HG02588 (cell line): ENCODE measurements around the gene INTS3.

Source experiments
- ATAC-seq: cut with Tn5 transposase; IDR thresholded peaks from one replicate; pipeline ENCODE4 v1.9.1; 2021; ENCODE audit warnings: mild to moderate bottlenecking, moderate library complexity; ENCODE audit not compliant: unreplicated experiment

INTS3 gene, protein sequence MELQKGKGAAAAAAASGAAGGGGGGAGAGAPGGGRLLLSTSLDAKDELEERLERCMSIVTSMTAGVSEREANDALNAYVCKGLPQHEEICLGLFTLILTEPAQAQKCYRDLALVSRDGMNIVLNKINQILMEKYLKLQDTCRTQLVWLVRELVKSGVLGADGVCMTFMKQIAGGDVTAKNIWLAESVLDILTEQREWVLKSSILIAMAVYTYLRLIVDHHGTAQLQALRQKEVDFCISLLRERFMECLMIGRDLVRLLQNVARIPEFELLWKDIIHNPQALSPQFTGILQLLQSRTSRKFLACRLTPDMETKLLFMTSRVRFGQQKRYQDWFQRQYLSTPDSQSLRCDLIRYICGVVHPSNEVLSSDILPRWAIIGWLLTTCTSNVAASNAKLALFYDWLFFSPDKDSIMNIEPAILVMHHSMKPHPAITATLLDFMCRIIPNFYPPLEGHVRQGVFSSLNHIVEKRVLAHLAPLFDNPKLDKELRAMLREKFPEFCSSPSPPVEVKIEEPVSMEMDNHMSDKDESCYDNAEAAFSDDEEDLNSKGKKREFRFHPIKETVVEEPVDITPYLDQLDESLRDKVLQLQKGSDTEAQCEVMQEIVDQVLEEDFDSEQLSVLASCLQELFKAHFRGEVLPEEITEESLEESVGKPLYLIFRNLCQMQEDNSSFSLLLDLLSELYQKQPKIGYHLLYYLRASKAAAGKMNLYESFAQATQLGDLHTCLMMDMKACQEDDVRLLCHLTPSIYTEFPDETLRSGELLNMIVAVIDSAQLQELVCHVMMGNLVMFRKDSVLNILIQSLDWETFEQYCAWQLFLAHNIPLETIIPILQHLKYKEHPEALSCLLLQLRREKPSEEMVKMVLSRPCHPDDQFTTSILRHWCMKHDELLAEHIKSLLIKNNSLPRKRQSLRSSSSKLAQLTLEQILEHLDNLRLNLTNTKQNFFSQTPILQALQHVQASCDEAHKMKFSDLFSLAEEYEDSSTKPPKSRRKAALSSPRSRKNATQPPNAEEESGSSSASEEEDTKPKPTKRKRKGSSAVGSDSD

GRCh38 chr1:153727463-153728304 lies at the start of gene INTS3:
Gene INTS3 (plus strand): TSS chr1:153728050. CDS start chr1:153728635, 585 bp downstream.
- peak; percentile 94 for ATAC-seq

DNA sequence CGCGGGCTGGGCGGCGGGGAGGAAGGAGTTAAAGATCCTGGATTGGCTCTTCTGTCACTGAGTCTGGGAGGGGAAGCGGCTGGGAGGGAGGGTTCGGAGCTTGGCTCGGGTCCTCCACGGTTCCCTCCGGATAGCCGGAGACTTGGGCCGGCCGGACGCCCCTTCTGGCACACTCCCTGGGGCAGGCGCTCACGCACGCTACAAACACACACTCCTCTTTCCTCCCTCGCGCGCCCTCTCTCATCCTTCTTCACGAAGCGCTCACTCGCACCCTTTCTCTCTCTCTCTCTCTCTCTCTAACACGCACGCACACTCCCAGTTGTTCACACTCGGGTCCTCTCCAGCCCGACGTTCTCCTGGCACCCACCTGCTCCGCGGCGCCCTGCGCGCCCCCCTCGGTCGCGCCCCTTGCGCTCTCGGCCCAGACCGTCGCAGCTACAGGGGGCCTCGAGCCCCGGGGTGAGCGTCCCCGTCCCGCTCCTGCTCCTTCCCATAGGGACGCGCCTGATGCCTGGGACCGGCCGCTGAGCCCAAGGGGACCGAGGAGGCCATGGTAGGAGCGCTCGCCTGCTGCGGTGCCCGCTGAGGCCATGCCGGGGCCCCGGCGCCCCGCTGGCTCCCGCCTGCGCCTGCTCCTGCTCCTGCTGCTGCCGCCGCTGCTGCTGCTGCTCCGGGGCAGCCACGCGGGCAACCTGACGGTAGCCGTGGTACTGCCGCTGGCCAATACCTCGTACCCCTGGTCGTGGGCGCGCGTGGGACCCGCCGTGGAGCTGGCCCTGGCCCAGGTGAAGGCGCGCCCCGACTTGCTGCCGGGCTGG lies 49.1 kb upstream of the INTS3 start, which contains the start of gene NPR1:
Gene NPR1 (plus strand): TSS at position 170 of the 818 bp plus-strand sequence. CDS start 421 bp downstream, at position 591.
- no peak for ATAC-seq

GRCh38 chr1:153679337-153680119 lies 48.3 kb upstream of the INTS3 start:
- no peak for ATAC-seq

DNA sequence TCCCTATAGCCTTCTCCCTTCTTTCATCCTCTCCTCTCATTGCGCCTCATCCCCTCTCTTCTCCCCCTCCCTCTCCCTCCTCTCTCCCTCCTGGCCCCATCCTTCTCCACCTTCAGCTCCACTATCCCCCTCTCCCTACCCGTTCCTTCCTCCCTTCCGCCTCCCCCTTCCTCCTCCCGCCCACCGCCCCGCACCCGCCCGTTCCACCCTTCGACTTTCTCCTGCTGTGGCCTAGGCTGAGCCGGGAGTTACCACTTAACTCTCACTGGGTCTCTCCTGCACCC lies 47.8 kb upstream of the INTS3 start:
- ATAC-seq, result no peak

GRCh38 chr1:153682730-153683129 lies 45.1 kb upstream of the INTS3 start:
- no peak for ATAC-seq

DNA sequence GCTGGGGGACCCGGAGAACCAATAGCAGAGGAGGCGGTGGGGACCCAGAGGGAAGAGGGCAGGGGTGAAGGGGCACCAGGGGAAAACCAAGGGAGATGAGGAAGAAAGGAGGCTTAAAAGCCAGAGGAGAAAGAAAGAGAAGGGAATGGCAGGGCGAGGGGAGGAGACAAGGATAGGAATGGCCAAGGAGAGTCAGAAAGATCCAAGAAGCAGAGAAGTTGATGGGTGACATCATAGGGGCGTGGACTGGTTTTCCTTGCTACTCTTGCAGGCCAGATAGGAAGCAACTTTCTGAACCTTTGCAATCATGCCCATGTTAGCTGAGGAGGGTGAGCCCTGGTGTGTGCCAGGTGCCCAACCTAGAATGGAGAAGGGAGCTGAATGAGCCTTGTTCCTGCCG lies 44.0 kb upstream of the INTS3 start:
- no peak for ATAC-seq

DNA sequence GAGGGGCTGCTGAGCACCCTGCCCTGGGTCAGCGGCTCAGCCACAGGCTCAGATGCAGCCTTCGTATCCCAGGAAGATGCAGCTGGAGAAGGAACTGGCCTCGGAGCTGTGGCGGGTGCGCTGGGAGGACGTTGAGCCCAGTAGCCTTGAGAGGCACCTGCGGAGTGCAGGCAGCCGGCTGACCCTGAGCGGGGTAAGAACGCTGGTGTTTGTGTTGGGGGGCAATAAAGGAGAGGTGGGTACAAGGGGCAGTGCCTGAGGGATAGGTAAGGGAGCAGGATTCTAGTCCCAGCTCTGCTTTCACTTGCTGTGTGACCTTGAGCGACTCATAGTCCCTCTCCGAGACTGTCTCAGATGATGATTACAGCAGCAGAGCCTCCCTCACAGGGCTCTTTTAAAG lies 43.0 kb upstream of the INTS3 start:
- no peak for ATAC-seq

GRCh38 chr1:153685544-153686340 lies 42.1 kb upstream of the INTS3 start:
- ATAC-seq, result no peak

GRCh38 chr1:153687346-153688125 lies 40.3 kb upstream of the INTS3 start:
- ATAC-seq, result no peak

- no peak for ATAC-seq
Measured at GRCh38 chr1:153688276-153688675, 39.6 kb upstream of the INTS3 start.

- ATAC-seq, result no peak
Measured at GRCh38 chr1:153688736-153689328, 39.0 kb upstream of the INTS3 start.

- no peak for ATAC-seq
Measured at GRCh38 chr1:153693466-153693865, 34.4 kb upstream of the INTS3 start.

- no peak for ATAC-seq
Measured at GRCh38 chr1:153696741-153697140, 31.1 kb upstream of the INTS3 start.

- ATAC-seq, result no peak
Measured at GRCh38 chr1:153697191-153698019, 30.4 kb upstream of the INTS3 start.

DNA sequence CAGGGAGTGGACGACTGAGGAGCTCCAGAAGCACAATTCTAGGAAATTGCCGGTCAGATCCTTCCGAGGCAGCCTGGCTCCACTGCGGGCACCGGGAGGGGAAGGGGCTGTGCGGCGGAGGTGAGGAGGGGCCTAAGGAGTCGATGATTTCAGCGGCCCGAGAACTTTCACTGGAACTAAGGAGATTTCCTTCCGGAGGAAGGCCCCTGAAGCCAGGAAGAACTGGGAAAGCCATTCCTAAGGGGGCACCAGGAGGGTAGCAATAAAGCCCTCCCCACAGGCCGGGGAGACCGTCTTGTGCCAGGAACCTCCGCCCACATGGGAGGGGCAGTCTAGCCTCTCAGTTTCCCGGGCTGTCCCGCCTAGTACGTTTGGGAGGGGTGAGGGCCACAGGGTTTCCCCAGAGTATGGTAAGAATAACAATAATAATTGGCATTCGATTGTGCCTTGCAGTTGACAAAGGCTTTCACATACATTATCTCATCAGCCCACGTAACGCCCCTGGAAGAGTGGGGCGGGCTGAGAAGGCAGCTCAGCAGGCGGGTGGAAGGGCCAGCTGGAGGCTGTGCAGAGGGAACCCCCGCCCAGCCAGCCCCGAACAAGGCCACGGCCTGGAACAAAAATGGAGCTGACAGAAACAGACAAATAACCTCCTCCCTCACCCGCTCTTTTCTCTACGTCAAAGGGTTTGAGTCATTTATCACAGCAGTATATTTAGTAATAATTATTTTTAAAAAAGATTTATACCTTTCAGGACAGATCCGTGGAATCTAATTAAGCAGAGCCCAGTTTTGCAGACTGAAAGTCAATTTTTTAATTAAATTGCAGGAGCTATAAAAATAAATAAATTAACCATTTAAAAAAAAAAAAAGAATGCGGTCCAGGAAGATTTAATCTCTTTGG lies 29.6 kb upstream of the INTS3 start:
- no peak for ATAC-seq
